ENCODE data around the gene PEX5.
A peak's percentile ranks its signal among the peaks of the same experiment; 100 is the strongest.
"Not testable (repeated sequence)": the region's sequence is repeated elsewhere in the genome, so short reads cannot be mapped to it uniquely, and the experiment has no call there.

PEX5 gene

GRCh38 chr12:7161327-7161726 lies 28.2 kb upstream of the PEX5 start:
- DNase-seq: no peak

GRCh38 chr12:7161811-7162210 lies 27.7 kb upstream of the PEX5 start:
- DNase-seq: no peak

GRCh38 chr12:7162691-7163114 lies 26.8 kb upstream of the PEX5 start:
- no peak for DNase-seq

GRCh38 chr12:7169951-7170350 lies 19.5 kb upstream of the PEX5 start:
- DNase-seq: no peak

GRCh38 chr12:7171854-7172253 lies 17.6 kb upstream of the PEX5 start:
- DNase-seq: peak; percentile 22

GRCh38 chr12:7175493-7175892 lies 14.0 kb upstream of the PEX5 start:
- DNase-seq: no peak

- DNase-seq: no peak
Measured at GRCh38 chr12:7176595-7176994, 12.9 kb upstream of the PEX5 start.

- DNase-seq: no peak
Measured at GRCh38 chr12:7178481-7178880, 11.0 kb upstream of the PEX5 start.

GRCh38 chr12:7180685-7181084 lies 8.8 kb upstream of the PEX5 start:
- no peak for DNase-seq

- DNase-seq: not testable (repeated sequence)
Measured at GRCh38 chr12:7186058-7186457, 3.4 kb upstream of the PEX5 start.

GRCh38 chr12:7188562-7189397 lies 706 bp upstream of the PEX5 start:
- DNase-seq: peak; percentile 79

- no peak for DNase-seq
Measured at GRCh38 chr12:7190268-7191055, 976 bp downstream of the PEX5 start.

- DNase-seq: no peak
Measured at GRCh38 chr12:7193674-7194073, 4.2 kb downstream of the PEX5 start.

- no peak for DNase-seq
Measured at GRCh38 chr12:7197841-7198240, 8.4 kb downstream of the PEX5 start.

GRCh38 chr12:7203109-7203508 lies 13.6 kb downstream of the PEX5 start:
- DNase-seq: no peak

- no peak for DNase-seq
Measured at GRCh38 chr12:7205091-7205490, 15.6 kb downstream of the PEX5 start.

GRCh38 chr12:7206691-7207090 lies 17.2 kb downstream of the PEX5 start:
- no peak for DNase-seq

- DNase-seq: no peak
Measured at GRCh38 chr12:7207866-7208625, 18.6 kb downstream of the PEX5 start.

- DNase-seq: no peak
Measured at GRCh38 chr12:7209958-7210357, 20.5 kb downstream of the PEX5 start.

GRCh38 chr12:7210642-7211151 lies 21.2 kb downstream of the PEX5 start:
- no peak for DNase-seq

GRCh38 chr12:7212678-7213077 lies 23.2 kb downstream of the PEX5 start:
- DNase-seq: no peak

GRCh38 chr12:7213745-7214144 lies 24.3 kb downstream of the PEX5 start:
- DNase-seq: not testable (repeated sequence)

GRCh38 chr12:7217475-7218069 lies 28.1 kb downstream of the PEX5 start:
- DNase-seq: no peak

Data from OCI-M1 (cell line).